IMR-90 (cell line): ENCODE results near the gene TMEM114. TPM values are rescaled to one million over a fixed set of nuclear protein-coding genes. Genes with fewer than 3 reads are reported as not detected.

Experiments
- ATAC-seq: fragments of 200-7000 bp; cut with Tn5 transposase; 2 replicates; pipeline ENCODE4 v1.9.1; 2020; ENCODE audit warnings: low read depth, mild to moderate bottlenecking, moderate library complexity
- BruUV-seq: library from RNA; stranded (reverse); fragments of 400-500 nt; replicated peaks from 2 replicates; lab custom pipeline; 2021; lab: Mats Ljungman, UMichigan
- CTCF ChIA-PET: fragments of 300-600 bp; formaldehyde crosslinking; extraction: SDS; loops from one replicate; lab custom pipeline; 2021; ENCODE audit warnings: antibody characterized with exemption; lab: Yijun Ruan, JAX
- POLR2A ChIA-PET: fragments of 300-600 bp; sonication (Branson Sonifier 250); formaldehyde crosslinking; loops from one replicate; lab custom pipeline; 2022; ENCODE audit warnings: antibody characterized with exemption; ENCODE audit not compliant: unreplicated experiment; lab: Charles Lee
- DNase-seq: peaks from one replicate; pipeline ENCODE4 v3.0.0; 2013
- H2AFZ ChIP-seq: replicated peaks from 2 replicates; pipeline ENCODE3; 2013; ENCODE audit warnings: low read length, mild to moderate bottlenecking; ENCODE audit not compliant: poor library complexity
- H2AK5ac ChIP-seq: 2 replicates; pipeline ENCODE4 v1.6.1; 2013; ENCODE audit warnings: low read depth, low read length, inconsistent platforms
- H2AK9ac ChIP-seq: replicated peaks from 2 replicates; pipeline ENCODE3; 2013; ENCODE audit warnings: mild to moderate bottlenecking, low read depth, low read length, moderate library complexity; ENCODE audit not compliant: poor library complexity
- H2BK120ac ChIP-seq: 2 replicates; pipeline ENCODE4 v1.6.1; 2013; ENCODE audit warnings: low read depth, low read length, inconsistent platforms
- H2BK15ac ChIP-seq: 3 replicates; pipeline ENCODE4 v1.6.1; 2013; ENCODE audit warnings: low read depth, low read length, inconsistent platforms
- H2BK20ac ChIP-seq: 2 replicates; pipeline ENCODE4 v1.6.1; 2013; ENCODE audit warnings: low read depth, mild to moderate bottlenecking, inconsistent platforms, low read length, moderate library complexity
- H2BK5ac ChIP-seq: 2 replicates; pipeline ENCODE4 v1.6.1; 2013; ENCODE audit warnings: mild to moderate bottlenecking, low read depth, low read length, inconsistent platforms; ENCODE audit not compliant: poor library complexity, severe bottlenecking
- H3K14ac ChIP-seq: replicated peaks from 2 replicates; pipeline ENCODE4 v1.6.1; 2013; ENCODE audit warnings: low read depth, low read length, inconsistent platforms
- H3K18ac ChIP-seq: 2 replicates; pipeline ENCODE4 v1.6.1; 2013; ENCODE audit warnings: low read depth, low read length, control low read depth
- H3K23ac ChIP-seq: 2 replicates; pipeline ENCODE4 v1.6.1; 2013; ENCODE audit warnings: low read depth, low read length, inconsistent platforms
- H3K27ac ChIP-seq: 2 replicates; pipeline ENCODE4 v1.5.1; 2013; ENCODE audit warnings: mild to moderate bottlenecking, control low read depth, low read length; ENCODE audit not compliant: insufficient read depth
- H3K27me3 ChIP-seq: 2 replicates; pipeline ENCODE4 v1.6.1; 2013; ENCODE audit warnings: low read length; ENCODE audit not compliant: control insufficient read depth, insufficient read depth
- H3K36me3 ChIP-seq: 2 replicates; pipeline ENCODE4 v1.6.1; 2013; ENCODE audit warnings: low read length, mixed read lengths; ENCODE audit not compliant: control insufficient read depth, insufficient read depth
- H3K4ac ChIP-seq: 2 replicates; pipeline ENCODE4 v1.6.1; 2013; ENCODE audit warnings: low read depth, low read length, inconsistent platforms
- H3K4me1 ChIP-seq: 2 replicates; pipeline ENCODE4 v1.6.1; 2013; ENCODE audit warnings: low read length, mixed read lengths; ENCODE audit not compliant: control insufficient read depth, insufficient read depth
- H3K4me2 ChIP-seq: 2 replicates; pipeline ENCODE4 v1.6.1; 2013; ENCODE audit warnings: low read depth, mild to moderate bottlenecking, control low read depth, low read length, moderate library complexity
- H3K4me3 ChIP-seq: 2 replicates; pipeline ENCODE4 v1.5.1; 2013; ENCODE audit warnings: low read depth, mild to moderate bottlenecking, control low read depth, low read length, moderate library complexity; ENCODE audit not compliant: insufficient read depth
- H3K56ac ChIP-seq: 2 replicates; pipeline ENCODE4 v1.6.1; 2013; ENCODE audit warnings: low read length, inconsistent platforms; ENCODE audit not compliant: insufficient read depth; ENCODE audit errors: extremely low read depth
- H3K79me1 ChIP-seq, 2 experiments: 2 replicates each; pipeline ENCODE4 v1.6.1; 2013; ENCODE audit warnings: low read length in 2 of 2, inconsistent platforms in 1 of 2, low read depth in 1 of 2
- H3K9ac ChIP-seq: 2 replicates; pipeline ENCODE4 v1.6.1; 2013; ENCODE audit warnings: low read depth, low read length, control low read depth
- H3K9me1 ChIP-seq: 2 replicates; pipeline ENCODE4 v1.6.1; 2013; ENCODE audit warnings: low read length, inconsistent platforms; ENCODE audit not compliant: insufficient read depth
- H3K9me3 ChIP-seq: 2 replicates; pipeline ENCODE4 v1.6.1; 2013; ENCODE audit warnings: low read length; ENCODE audit not compliant: control insufficient read depth, insufficient read depth
- H4K20me1 ChIP-seq: 2 replicates; pipeline ENCODE4 v1.6.1; 2013; ENCODE audit warnings: low read length, inconsistent platforms; ENCODE audit not compliant: insufficient read depth
- H4K5ac ChIP-seq: 2 replicates; pipeline ENCODE4 v1.6.1; 2013; ENCODE audit warnings: mild to moderate bottlenecking, low read depth, low read length, control low read depth
- H4K8ac ChIP-seq, 2 experiments: 2 replicates each; pipeline ENCODE4 v1.6.1; 2013; ENCODE audit warnings: low read depth in 2 of 2, low read length in 2 of 2, control low read depth in 1 of 2, inconsistent platforms in 1 of 2
- H4K91ac ChIP-seq: 2 replicates; pipeline ENCODE4 v1.6.1; 2013; ENCODE audit warnings: low read depth, low read length, inconsistent platforms; ENCODE audit not compliant: insufficient read depth
- BHLHE40 ChIP-seq: fragments of 150-350 bp; IDR thresholded peaks from 2 replicates; pipeline ENCODE4 v1.6.1; 2016; ENCODE audit warnings: mild to moderate bottlenecking, low read depth, low read length
- CHD1 ChIP-seq: IDR thresholded peaks from 2 replicates; pipeline ENCODE4 v1.6.1; 2012; ENCODE audit warnings: low read depth, low read length, improper control_type of control experiment
- FOS ChIP-seq: fragments of 150-350 bp; IDR thresholded peaks from 2 replicates; pipeline ENCODE4 v1.6.1; 2016; ENCODE audit warnings: low read depth, low read length
- MAFK ChIP-seq: IDR thresholded peaks from 2 replicates; pipeline ENCODE4 v1.6.1; 2012; ENCODE audit warnings: low read depth, low read length, improper control_type of control experiment
- POLR2A ChIP-seq: IDR thresholded peaks from 2 replicates; pipeline ENCODE4 v1.6.1; 2012; ENCODE audit warnings: mild to moderate bottlenecking, low read depth, low read length
- RAD21 ChIP-seq: IDR thresholded peaks from 2 replicates; pipeline ENCODE4 v1.6.1; 2012; ENCODE audit warnings: low read length, improper control_type of control experiment
- RCOR1 ChIP-seq: IDR thresholded peaks from 2 replicates; pipeline ENCODE4 v1.6.1; 2012; ENCODE audit warnings: mild to moderate bottlenecking, low read length, improper control_type of control experiment; ENCODE audit not compliant: insufficient replicate concordance
- RFX5 ChIP-seq: IDR thresholded peaks from 2 replicates; pipeline ENCODE4 v1.8.0; 2012; ENCODE audit warnings: low read depth, mild to moderate bottlenecking, low read length, moderate library complexity
- SMC3 ChIP-seq: fragments of 150-350 bp; IDR thresholded peaks from 2 replicates; pipeline ENCODE4 v1.6.1; 2016; ENCODE audit warnings: low read depth, mild to moderate bottlenecking, antibody characterized with exemption, low read length, moderate library complexity
- USF2 ChIP-seq: fragments of 150-350 bp; IDR thresholded peaks from 2 replicates; pipeline ENCODE4 v1.6.1; 2017; ENCODE audit warnings: mild to moderate bottlenecking, antibody characterized with exemption, low read length, low read depth
- WGBS, 2 experiments: methylation state at CpG; one replicate each; pipeline versions ENCODE4 v1.1.5 to v1.1.7; 2013; ENCODE audit warnings: missing lambda C conversion rate in 2 of 2; ENCODE audit not compliant: insufficient read length in 1 of 2; ENCODE audit errors: extremely low coverage in 2 of 2; 5-methylcytosine and 5-hydroxymethylcytosine counted together
- dilution Hi-C: fragments of 300-500 bp; cut with HindIII; formaldehyde crosslinking; loops from one replicate; pipeline ENCODE4 v1.14.3; 2018; ENCODE audit warnings: low sequenced_read_pairs; ENCODE audit not compliant: unreplicated experiment
- in situ Hi-C: fragments of 300-500 bp; cut with MboI; formaldehyde crosslinking; loops from 3 replicates; pipeline ENCODE4 v1.14.3; 2019; ENCODE audit warnings: low sequenced_read_pairs, inconsistent platforms, mixed read lengths
- intact Hi-C: fragments of 100-400 bp; cut with micrococcal nuclease; formaldehyde crosslinking; loops from 2 replicates; pipeline ENCODE4 v1.10.0; 2022
- polyA plus RNA-seq, 3 experiments: library from polyadenylated mRNA; depleted of rRNA; stranded (reverse); fragments of >200 nt; gene quantifications; 2 replicates each; pipeline ENCODE4 v1.2.3, GENCODE V29; 2012; ENCODE audit warnings: low replicate concordance in 1 of 3
- total RNA-seq: library from RNA; depleted of rRNA; stranded (reverse); fragments of >200 nt; gene quantifications from 2 replicates; pipeline ENCODE4 v1.2.3, GENCODE V29; 2012
- TF ChIP-seq, protein P1 (sequence below): conservative IDR thresholded peaks from 2 replicates; pipeline ENCODE4 v1.5.1; 2012; ENCODE audit warnings: mild to moderate bottlenecking, low read depth, low read length, improper control_type of control experiment

TMEM114 gene
- total and polyA plus RNA-seq, 2 of the 4 experiments (the other 2 are of a cell fraction) = not detected

GRCh38 chr16:8519643-8520042 is 70.7 kb downstream of the TMEM114 start:
- TF ChIP-seq MAFK = no peak
- no peak for TF ChIP-seq RCOR1
- TF ChIP-seq RFX5 = no peak
- no peak for TF ChIP-seq SMC3
- no peak for TF ChIP-seq BHLHE40
- TF ChIP-seq, protein P1, sequence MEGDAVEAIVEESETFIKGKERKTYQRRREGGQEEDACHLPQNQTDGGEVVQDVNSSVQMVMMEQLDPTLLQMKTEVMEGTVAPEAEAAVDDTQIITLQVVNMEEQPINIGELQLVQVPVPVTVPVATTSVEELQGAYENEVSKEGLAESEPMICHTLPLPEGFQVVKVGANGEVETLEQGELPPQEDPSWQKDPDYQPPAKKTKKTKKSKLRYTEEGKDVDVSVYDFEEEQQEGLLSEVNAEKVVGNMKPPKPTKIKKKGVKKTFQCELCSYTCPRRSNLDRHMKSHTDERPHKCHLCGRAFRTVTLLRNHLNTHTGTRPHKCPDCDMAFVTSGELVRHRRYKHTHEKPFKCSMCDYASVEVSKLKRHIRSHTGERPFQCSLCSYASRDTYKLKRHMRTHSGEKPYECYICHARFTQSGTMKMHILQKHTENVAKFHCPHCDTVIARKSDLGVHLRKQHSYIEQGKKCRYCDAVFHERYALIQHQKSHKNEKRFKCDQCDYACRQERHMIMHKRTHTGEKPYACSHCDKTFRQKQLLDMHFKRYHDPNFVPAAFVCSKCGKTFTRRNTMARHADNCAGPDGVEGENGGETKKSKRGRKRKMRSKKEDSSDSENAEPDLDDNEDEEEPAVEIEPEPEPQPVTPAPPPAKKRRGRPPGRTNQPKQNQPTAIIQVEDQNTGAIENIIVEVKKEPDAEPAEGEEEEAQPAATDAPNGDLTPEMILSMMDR = no peak
- no peak for TF ChIP-seq FOS
- no peak for TF ChIP-seq RAD21
- no peak for TF ChIP-seq POLR2A
- no peak for TF ChIP-seq USF2
- no peak for TF ChIP-seq CHD1
- no peak overlapping the region for H3K4ac ChIP-seq
- H2BK15ac ChIP-seq = no peak overlapping the region
- no peak for ATAC-seq
- H2BK20ac ChIP-seq = no peak overlapping the region
- POLR2A ChIA-PET = no interaction called here
- in situ Hi-C loops (no loop called here), intact Hi-C loops (no loop called here), dilution Hi-C loops (no loop called here)
- no peaks in the 10 kb centered on the region for H3K9me1 ChIP-seq
- H3K4me3 ChIP-seq = no peak overlapping the region
- H3K18ac ChIP-seq = no peak overlapping the region
- H3K4me2 ChIP-seq = no peak overlapping the region
- H4K8ac ChIP-seq = no peak overlapping the region
- DNase-seq = no peak
- H2AK9ac ChIP-seq = no peak overlapping the region
- WGBS, 2 experiments = no CpG with 5 or more reads among the region's 5 CpGs
- no peak overlapping the region for H3K9ac ChIP-seq
- no peaks in the 10 kb centered on the region; the same call in 1 of the 2 replicates for H3K9me3 ChIP-seq
- no peaks in the 10 kb centered on the region for H3K36me3 ChIP-seq
- H2BK120ac ChIP-seq = no peak overlapping the region
- no peak overlapping the region for H3K27ac ChIP-seq
- no peak overlapping the region for H2AFZ ChIP-seq
- H3K56ac ChIP-seq = no peak overlapping the region
- H3K27me3 ChIP-seq = no peaks in the 10 kb centered on the region
- no peaks in the 10 kb centered on the region for H3K79me1 ChIP-seq
- no peaks in the 10 kb centered on the region for H4K20me1 ChIP-seq
- H3K4me1 ChIP-seq = no peaks in the 10 kb centered on the region
- no peak overlapping the region for H2BK5ac ChIP-seq
- no peak overlapping the region for H4K5ac ChIP-seq
- H2AK5ac ChIP-seq = no peak overlapping the region
- no peak overlapping the region for H3K14ac ChIP-seq
- no peak overlapping the region for H4K91ac ChIP-seq
- no peak overlapping the region for H3K23ac ChIP-seq
- CTCF ChIA-PET = no interaction called here
- no TSS peak for BruUV-seq
